ENCODE results near the gene SH3RF3.

The SH3RF3 gene

GRCh38 chr2:109322111-109322510 is 193.1 kb downstream of the SH3RF3 start:
- no peak for DNase-seq

GRCh38 chr2:109322641-109323040 is 193.6 kb downstream of the SH3RF3 start:
- no peak for DNase-seq

DNA sequence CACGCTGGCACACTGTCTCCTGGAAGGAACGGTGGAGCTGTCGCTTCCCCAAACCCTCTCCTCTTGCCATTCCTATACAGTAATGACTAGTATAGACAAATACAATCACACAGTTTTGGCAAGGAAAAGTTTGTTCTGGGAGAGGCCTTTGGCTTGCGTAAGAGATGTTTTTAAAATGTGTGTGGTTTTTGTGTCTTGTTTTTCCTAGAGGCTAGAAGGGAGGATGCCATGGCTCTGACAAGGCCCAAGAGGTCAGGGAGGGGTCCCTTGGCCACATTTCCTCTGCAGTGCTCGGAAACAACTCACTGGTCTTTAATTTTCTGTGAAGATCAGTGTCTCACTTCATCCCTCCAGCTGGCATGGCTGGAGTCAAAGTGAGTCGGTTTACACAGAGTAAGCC is 195.9 kb downstream of the SH3RF3 start:
- no peak for DNase-seq

- DNase-seq, result no peak
These were observed 196.6 kb downstream of the SH3RF3 start for GRCh38 chr2:109325570-109325969.

DNA sequence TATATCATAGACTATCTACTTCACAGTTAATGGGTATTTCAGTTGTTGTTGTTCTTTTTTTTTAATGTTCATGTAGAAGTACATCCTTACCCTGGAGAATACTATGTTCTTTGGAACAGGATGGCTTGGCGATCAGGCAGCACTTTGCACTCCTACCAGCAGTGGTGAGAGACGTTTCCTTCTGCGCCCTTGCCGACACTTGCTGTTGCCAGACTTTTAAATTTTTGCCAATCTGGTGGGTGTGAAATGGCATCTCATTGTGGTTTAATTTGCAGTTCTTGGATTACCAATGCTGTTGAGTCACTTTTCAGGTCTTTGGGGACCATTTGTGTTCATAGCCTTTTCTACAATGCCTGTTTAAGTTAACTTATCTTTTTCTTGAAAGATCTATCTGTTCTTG is 197.3 kb downstream of the SH3RF3 start:
- DNase-seq, result no peak

- DNase-seq, result no peak
These were observed 201.1 kb downstream of the SH3RF3 start for GRCh38 chr2:109330056-109330455.

GRCh38 chr2:109331081-109331480 is 202.1 kb downstream of the SH3RF3 start:
- DNase-seq, result peak; percentile 8

DNA sequence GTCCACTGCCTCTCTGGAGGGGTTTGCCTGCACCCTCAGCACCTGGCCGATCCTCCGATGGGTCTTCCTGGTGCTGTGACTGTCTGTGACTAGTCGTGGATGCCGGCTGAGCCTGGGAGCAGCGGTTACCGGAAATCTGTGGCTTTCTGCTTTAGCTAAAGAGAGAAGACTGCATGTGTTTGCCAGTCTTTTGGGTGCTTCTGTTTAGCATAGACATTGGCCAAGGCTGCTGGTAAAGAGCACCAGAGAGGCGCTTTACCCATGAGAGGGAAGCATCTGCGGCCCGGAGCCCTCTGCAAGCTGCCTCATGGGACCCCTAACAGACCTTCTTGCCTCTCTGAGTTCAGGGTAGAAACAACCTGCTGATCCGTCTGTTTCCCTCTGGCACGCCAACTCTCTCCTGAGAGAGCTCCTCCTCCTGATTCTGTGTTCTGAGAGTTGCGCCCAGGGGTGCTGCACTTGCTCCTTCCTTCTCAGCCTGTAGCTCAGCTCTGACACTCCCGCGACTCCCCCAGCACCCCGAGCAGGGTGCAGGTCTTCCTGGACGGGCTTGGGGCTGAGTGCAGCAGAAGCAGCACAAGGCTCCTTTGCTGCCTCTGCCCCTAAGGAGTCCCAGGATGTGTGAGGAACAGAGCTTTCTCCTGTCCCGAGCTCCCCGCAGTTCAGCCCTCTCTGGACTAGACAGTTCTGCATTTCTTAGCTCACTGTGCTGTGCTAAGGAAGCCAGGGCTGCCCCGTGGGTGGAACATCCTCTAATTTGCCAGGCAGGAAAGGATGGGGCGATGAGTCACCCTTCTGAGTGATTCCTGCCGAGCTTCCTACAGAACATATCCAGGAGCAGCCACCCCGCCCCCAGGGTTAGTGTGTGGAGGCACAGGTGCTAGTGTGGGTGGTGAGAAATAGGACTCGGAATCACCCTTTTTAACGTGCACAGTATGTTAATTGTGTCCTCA is 203.2 kb downstream of the SH3RF3 start:
- no peak for DNase-seq

DNA sequence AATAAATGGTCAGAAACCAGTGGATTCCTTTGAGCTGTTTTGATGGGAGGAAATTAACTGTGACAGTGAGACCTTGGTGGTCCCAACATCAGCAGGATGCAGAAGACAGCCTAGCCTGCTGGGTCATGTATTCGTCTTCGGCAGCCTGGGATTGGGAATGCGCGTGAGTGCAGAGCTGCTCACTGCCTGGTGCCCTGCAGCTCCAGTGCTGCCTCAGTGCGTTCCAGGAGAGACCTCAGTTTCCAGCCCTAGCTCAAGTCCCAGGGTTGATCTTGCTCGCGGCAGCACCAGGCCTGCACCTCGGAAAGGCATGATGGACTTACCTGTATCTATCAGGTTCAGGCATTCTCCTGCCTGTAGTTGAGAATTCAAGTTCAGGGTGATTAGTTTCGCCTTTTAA is 203.9 kb downstream of the SH3RF3 start:
- DNase-seq, result no peak

DNA sequence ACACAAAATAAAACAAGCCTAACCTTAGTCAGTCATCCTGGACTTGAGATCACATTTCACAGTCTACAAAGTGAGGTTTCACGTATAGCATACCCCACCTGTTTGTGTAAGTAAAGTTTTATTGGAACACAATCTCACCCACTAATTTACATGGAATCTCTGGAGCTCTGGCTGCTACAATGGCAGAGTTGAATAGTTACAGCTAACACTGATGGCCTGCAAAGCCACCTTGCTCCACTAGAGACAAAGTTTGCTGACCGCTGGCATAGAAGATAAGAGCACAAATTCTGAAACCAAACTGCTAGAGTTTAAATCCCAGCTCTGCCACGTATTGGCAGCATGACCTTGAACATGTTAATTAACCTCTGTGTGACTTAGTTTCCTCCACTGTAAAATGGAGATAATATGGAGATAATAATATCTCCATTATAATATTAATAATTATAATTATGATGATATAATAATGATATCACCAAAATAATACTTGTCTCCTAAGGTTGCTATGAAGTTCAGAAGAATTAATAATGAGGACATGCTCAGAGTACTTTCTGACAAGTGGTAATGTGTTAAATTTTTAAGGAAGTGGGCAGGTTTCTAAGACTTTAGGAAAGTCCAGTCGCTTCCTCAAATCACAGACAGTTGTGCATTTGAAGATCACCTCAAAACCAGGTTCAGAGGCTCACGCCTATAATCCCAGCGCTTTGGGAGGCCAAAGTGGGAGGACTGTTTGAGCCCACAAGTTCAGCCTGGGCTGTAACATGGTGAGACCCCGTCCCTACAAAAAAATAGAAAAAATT is 204.6 kb downstream of the SH3RF3 start:
- no peak for DNase-seq

DNA sequence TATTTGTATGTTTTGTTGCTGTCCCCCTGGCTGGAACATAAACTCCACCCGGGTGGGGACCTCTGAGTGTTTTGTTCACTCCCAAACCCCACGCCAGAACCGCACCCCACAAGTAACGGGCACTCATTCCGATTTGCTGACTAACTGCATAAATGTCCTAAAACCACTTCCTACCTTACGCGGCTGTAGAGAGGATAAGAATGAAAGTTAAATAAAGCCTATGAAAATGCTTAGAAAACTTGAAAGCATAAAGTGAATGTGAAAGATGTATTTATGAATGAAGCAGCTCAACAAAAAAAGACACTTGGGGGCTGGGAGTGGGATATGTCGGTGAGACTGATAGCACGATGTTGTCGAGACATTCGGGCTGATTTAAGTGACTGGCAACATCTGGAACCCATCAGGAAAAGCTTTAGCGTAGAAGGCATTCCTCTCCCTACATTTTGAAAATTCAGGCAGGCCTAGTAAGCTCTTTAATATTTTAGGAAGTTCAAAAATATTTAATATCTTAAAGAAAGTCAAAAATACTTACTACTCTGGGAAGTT is 206.7 kb downstream of the SH3RF3 start:
- DNase-seq, result no peak

DNA sequence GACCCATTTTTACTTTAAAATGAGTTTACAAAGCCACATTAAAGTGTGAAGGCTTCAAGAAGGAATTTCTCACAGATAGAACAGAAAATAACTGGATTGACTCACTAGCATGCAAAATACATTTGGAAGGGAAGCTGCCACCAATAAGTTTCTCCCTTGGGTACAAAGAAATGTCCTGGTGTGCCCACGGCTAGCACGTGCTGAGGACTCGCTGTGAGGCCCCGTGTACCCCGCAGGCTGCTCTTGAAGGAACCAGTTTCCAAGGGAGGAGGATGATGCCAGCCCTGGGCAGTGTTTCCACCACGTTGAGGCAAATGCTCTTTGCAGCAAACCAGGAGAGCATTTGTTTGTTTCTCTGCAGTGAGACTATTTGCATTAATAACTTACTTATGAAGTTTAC is 207.3 kb downstream of the SH3RF3 start:
- no peak for DNase-seq

- DNase-seq, result no peak
These were observed 208.2 kb downstream of the SH3RF3 start for GRCh38 chr2:109337221-109337620.

DNA sequence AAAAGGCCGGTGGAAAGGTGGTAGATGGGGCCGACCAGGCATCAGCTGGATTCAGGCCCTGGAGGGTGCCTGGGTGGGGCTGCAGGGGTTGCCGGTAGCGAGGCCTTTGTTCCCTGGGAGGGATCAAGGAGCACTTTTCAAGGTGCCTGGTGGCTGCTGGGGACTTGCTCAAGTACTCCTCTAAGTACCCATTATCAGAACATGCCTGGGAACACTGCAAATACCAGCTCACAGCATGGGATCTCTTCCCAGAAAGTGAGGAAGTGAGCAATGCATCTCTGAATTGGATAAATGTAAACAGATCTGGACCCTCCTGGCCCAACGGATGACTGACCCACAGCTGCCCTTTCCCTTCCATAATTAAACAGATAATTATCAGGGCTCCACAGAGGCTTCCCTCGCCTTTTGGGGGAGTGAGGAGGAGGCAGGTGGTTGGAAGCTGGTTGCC is 210.5 kb downstream of the SH3RF3 start:
- DNase-seq, result no peak

GRCh38 chr2:109340381-109340780 is 211.4 kb downstream of the SH3RF3 start:
- DNase-seq, result no peak

- DNase-seq, result no peak
These were observed 212.6 kb downstream of the SH3RF3 start for GRCh38 chr2:109341355-109342255.

GRCh38 chr2:109342256-109342850 is 213.3 kb downstream of the SH3RF3 start:
- no peak for DNase-seq

- no peak for DNase-seq
These were observed 213.9 kb downstream of the SH3RF3 start for GRCh38 chr2:109342930-109343329.

GRCh38 chr2:109343460-109343859 is 214.5 kb downstream of the SH3RF3 start:
- DNase-seq, result no peak

- DNase-seq, result no peak
These were observed 215.3 kb downstream of the SH3RF3 start for GRCh38 chr2:109344270-109344805.

DNA sequence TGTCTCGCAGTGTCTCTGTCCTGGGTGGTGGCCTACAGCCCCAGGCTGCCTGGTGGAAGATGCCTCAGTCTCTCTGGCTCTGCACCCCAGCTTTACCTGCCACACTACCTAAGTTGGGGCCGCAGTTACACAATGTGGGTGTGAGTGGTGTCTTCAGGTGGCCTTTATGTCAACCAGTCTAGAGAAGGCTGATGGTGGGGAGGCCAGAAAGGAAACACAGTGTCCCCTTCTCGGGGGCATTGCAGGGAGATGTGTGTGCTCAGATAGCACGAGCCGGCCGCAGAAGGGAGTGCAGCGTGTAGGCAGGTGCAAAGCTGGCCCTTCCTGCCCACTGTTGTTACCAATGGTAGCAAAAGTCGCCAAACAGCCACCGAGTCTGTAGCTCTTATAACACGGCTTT is 216.1 kb downstream of the SH3RF3 start:
- DNase-seq, result no peak

All from NCI-H1105 (cell line).